ENCODE measurements around the gene ZDHHC4.

Gene ZDHHC4

DNA sequence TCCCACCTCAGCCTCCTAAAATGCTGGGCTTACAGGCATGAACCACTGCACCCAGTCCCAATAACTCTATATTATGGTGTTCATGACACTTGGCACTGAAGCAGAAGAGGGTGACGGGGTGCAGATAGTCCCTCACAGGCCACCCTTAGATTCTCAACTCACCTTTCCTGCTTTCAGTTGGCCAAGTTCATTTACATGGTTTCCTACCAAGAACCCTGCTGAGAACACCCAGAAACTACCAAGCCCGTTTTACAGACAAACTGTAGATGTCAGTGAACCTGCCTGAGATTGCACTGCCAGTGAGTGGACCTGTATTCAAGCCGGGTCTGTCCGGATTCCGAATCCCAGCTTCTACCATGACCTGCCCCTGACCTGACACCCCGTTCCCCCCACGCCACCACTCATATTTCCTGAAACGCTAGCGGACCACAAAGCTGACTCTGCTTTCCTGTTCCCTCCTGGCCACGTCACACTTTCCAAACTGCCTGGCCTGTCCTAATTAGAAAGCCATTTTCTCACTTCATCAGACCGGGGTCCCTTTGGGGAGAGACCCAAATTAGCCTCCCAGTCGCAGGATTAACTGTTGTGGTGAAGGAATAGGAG lies 43.3 kb upstream of the ZDHHC4 start:
- TF ChIP-seq, protein P1, sequence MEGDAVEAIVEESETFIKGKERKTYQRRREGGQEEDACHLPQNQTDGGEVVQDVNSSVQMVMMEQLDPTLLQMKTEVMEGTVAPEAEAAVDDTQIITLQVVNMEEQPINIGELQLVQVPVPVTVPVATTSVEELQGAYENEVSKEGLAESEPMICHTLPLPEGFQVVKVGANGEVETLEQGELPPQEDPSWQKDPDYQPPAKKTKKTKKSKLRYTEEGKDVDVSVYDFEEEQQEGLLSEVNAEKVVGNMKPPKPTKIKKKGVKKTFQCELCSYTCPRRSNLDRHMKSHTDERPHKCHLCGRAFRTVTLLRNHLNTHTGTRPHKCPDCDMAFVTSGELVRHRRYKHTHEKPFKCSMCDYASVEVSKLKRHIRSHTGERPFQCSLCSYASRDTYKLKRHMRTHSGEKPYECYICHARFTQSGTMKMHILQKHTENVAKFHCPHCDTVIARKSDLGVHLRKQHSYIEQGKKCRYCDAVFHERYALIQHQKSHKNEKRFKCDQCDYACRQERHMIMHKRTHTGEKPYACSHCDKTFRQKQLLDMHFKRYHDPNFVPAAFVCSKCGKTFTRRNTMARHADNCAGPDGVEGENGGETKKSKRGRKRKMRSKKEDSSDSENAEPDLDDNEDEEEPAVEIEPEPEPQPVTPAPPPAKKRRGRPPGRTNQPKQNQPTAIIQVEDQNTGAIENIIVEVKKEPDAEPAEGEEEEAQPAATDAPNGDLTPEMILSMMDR (IDR thresholded peaks at IDR 0.05) = no peak

DNA sequence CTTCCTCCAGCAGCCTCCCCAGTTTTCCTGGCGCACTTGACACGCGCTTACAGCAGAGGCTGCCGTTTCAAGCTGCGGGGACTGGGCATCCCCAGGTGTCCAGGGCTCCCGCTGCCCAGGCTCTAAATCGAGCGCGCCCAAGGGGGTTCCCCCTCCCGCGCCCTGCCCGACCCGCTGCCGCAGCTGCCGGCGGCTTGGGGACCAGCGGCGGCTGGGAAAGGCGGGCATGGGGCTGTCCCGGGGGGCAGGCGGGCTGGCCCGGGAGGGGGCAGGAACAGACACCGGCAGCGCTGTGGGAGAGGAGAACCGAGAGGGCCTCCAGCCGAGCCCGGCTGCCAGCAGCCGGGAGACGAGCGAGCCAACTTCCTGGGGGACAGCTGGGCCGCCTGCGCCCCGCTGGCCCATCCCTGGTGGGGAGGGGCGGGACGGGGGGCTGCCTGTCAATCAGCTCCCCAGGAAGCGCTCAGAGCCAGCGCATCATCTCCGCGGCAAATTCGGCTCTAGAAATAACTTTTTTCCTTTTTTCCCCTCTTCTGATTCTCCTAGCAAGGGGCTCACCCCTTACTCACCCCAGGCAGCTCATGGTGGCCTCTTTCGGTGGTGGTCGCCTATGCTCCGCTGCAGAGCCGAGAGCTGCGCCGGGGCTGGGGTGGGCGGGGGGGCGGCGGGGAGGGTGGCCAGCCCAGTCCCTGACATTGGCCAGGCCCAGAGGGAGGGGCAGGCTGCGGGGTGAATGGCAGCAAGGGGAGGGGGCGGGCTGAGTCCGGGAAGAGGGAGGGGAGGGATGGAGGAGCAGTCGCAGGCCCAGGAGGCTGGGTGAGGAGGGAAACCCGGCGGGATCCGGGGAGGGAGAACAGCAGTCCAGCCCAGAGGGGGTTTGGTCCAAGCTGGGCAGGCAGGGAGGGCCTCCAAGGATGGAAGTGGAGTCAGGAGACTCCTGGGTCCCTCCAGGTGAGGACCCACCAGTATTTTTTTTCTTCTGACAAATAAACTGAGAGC lies 40.7 kb upstream of the ZDHHC4 start:
- DNase-seq (ENCODE audit: low spot score) = no peak
- peak overlapping the region; percentile 52 for H3K4me3 ChIP-seq
- TF ChIP-seq, protein P1 (IDR thresholded peaks at IDR 0.05) = no peak
- no peak overlapping the region for H3K27ac ChIP-seq

More for the DNA sequence above, 43.3 kb upstream of the ZDHHC4 start:
- Histone ChIP-seq H3K27ac (no peak overlapping the region), H3K4me3 (no peak overlapping the region)
- DNase-seq (ENCODE audit: low spot score) = no peak

DNA sequence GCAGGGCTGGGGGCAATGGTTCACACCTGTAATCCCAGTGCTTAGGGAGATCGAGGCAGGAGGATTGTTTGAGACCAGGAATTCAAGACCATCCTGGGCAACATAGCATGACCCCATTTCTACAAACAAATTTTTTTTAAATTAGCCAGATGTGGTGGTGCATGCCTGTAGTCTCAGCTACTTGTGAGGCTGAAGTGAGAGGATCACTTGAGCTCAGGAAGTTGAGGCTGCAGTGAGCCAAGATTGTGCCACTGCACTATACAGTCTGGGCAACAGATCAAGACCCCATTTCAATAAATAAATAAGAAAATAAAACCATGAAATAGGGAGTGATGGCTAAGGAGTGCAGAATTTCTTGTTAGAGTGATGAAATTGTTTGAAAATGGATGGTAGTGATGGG lies 34.9 kb upstream of the ZDHHC4 start:
- Histone ChIP-seq H3K27ac (no peak overlapping the region), H3K4me3 (no peak overlapping the region)
- DNase-seq (ENCODE audit: low spot score) = no peak
- TF ChIP-seq, protein P1 (IDR thresholded peaks at IDR 0.05) = no peak

DNA sequence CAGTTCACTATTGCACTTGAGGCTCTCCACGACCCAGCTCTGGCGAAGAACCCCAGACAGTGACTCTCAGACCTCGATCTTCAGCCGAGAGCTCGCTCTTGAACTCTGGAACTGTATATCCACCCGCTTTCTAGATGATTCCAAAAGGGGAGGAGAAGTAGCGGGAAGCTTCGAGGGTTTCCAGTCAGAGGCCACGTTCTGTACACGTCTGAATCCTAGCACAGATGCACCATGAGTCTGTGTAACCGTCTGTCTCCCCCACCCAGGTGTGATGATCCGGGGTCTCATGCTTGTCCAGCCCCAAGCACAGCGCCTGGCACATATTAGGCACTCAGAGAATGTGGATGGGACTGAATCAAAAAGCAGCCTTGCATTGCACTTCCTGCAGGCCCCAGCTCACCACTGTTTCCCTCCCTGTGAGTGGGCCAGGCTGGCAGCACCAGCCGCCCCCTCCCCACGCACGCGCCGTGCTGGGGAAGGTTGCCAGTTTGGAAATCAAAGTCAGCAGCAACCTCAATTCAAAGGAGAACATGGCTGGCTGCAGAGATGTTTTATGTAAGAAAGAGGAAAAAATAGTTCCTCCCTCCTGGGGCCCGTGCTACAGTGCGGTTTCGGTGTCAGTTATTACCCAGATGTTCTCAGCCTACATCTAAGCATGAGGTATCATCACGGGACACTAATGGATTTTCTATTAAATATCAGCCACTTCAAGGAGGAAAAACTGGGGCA lies 31.7 kb upstream of the ZDHHC4 start:
- Histone ChIP-seq H3K4me3 (no peak overlapping the region), H3K27ac (no peak overlapping the region)
- DNase-seq (ENCODE audit: low spot score) = no peak
- TF ChIP-seq, protein P1 (IDR thresholded peaks at IDR 0.05) = no peak

DNA sequence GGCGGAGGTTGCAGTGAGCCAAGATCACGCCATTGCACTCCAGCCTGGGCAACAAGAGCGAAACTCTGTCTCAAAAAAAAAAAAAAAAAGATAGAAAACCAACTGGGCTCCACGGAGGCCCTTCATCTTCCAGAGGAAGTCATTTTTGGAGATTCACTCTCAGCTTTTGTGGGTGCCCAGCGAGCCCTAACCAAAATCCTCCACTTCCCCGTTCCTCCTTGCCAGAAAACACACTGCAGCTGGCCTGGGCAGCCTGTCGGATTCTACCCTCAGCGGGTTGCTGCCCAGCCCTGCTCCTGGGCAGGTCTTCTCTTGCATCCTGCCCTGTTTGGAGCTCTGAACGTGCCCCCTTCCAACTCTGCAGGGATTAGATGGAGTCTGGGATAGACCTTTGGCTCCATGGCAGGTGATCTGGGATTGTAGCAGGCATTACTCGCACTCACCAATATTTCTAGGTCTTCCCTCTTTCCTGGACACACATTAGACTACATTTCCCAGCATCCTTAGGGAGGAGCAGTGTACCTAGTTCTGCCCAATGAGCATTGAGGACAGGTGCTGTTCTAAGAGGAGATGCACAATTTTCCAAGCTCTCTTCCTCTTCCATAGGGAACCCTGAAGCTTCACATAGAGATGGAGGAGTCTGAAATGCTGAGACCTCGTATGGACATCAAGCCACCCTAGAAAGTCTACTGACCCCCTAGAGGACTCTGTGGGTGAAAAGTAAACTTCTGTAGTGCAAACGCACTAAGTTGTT lies 30.6 kb upstream of the ZDHHC4 start:
- Histone ChIP-seq H3K4me3 (no peak overlapping the region), H3K27ac (no peak overlapping the region)
- no peak for DNase-seq (ENCODE audit: low spot score)
- TF ChIP-seq, protein P1 (IDR thresholded peaks at IDR 0.05) = no peak

DNA sequence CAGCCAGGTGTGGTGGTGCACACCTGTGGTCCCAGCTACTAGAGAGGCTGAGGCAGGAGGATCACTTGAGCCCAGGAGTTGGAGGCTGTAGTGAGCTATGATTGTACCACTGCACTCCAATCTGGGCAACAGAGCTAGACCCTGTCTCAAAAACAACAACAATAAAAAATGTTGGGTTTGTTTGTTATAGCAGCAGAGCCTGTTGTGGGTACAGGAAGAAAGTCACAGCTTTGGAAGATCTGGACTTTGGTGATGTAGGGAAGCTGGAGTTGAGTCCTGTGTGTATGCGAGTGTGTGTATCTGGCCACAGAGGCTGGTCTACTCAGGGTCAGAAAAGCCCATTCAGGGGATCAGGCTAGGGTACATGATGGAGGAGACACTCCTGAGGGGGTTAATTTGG lies 29.9 kb upstream of the ZDHHC4 start:
- TF ChIP-seq, protein P1 (IDR thresholded peaks at IDR 0.05) = no peak
- DNase-seq (ENCODE audit: low spot score) = no peak

More for the DNA sequence above, 29.9 kb upstream of the ZDHHC4 start:
- H3K27ac ChIP-seq = no peak overlapping the region
- H3K4me3 ChIP-seq = no peak overlapping the region

Measured in coronary artery (tissue), 2 donors.